KMS-11 (cell line): Measurements from ENCODE around the gene ECHS1.

ENCODE experiments used
- H2AFZ ChIP-seq: fragments of 200-600 bp; sonication (generic); 2 replicates; pipeline ENCODE4 v1.6.1; 2016; ENCODE audit warnings: antibody characterized with exemption, mixed run types, low read depth
- H3K27ac ChIP-seq: fragments of 200-600 bp; sonication (generic); 2 replicates; pipeline ENCODE4 v1.6.1; 2016; ENCODE audit warnings: mild to moderate bottlenecking, mixed run types
- H3K27me3 ChIP-seq: fragments of 200-600 bp; sonication (generic); 2 replicates; pipeline ENCODE4 v1.6.1; 2017; ENCODE audit warnings: mild to moderate bottlenecking, low read depth, mixed run types, moderate library complexity; ENCODE audit not compliant: insufficient read depth
- H3K36me3 ChIP-seq: fragments of 200-600 bp; sonication (generic); 2 replicates; pipeline ENCODE4 v1.6.1; 2017; ENCODE audit warnings: mild to moderate bottlenecking, mixed run types; ENCODE audit not compliant: insufficient read depth
- H3K4me1 ChIP-seq: fragments of 200-600 bp; sonication (generic); 2 replicates; pipeline ENCODE4 v1.6.1; 2016; ENCODE audit warnings: mild to moderate bottlenecking, low read depth, mixed run types; ENCODE audit not compliant: poor library complexity, severe bottlenecking
- H3K4me2 ChIP-seq: fragments of 200-600 bp; sonication (generic); 2 replicates; pipeline ENCODE4 v1.7.0; 2016; ENCODE audit warnings: mild to moderate bottlenecking, mixed run types
- H3K4me3 ChIP-seq: fragments of 200-600 bp; sonication (generic); IDR thresholded peaks from 2 replicates; pipeline ENCODE4 v1.6.1; 2017; ENCODE audit warnings: low read depth, low read length, mixed read lengths; ENCODE audit not compliant: insufficient read depth
- H3K79me2 ChIP-seq: fragments of 200-600 bp; sonication (generic); 2 replicates; pipeline ENCODE4 v1.6.1; 2016; ENCODE audit warnings: low read depth, mixed run types; ENCODE audit not compliant: insufficient read depth
- H3K9ac ChIP-seq: fragments of 200-600 bp; sonication (generic); 2 replicates; pipeline ENCODE4 v1.6.1; 2016; ENCODE audit warnings: mild to moderate bottlenecking, mixed run types
- H4K20me1 ChIP-seq: fragments of 200-600 bp; sonication (generic); 2 replicates; pipeline ENCODE4 v1.6.1; 2016; ENCODE audit warnings: mild to moderate bottlenecking, mixed run types; ENCODE audit not compliant: insufficient read depth
- TF ChIP-seq, protein P1 (sequence below): fragments of 200-600 bp; sonication (generic); conservative IDR thresholded peaks from 2 replicates; pipeline ENCODE4 v1.6.1; 2017; ENCODE audit warnings: low read depth, mild to moderate bottlenecking, antibody characterized with exemption, low read length, moderate library complexity, mixed read lengths

The ECHS1 gene

GRCh38 chr10:133312769-133313145 is 60.4 kb downstream of the ECHS1 start:
- Histone ChIP-seq H3K79me2 (peaks cover 8% of the 10 kb centered on the region; the same call in 1 of the 2 replicates), H3K9ac (no peak overlapping the region), H3K4me2 (no peak overlapping the region), H3K36me3 (no peaks in the 10 kb centered on the region), H3K27me3 (no peaks in the 10 kb centered on the region), H4K20me1 (no peaks in the 10 kb centered on the region), H2AFZ (no peak overlapping the region), H3K27ac (no peak overlapping the region), H3K4me1 (peaks cover 4% of the 10 kb centered on the region), H3K4me3 (no peak overlapping the region)
- TF ChIP-seq, protein P1, sequence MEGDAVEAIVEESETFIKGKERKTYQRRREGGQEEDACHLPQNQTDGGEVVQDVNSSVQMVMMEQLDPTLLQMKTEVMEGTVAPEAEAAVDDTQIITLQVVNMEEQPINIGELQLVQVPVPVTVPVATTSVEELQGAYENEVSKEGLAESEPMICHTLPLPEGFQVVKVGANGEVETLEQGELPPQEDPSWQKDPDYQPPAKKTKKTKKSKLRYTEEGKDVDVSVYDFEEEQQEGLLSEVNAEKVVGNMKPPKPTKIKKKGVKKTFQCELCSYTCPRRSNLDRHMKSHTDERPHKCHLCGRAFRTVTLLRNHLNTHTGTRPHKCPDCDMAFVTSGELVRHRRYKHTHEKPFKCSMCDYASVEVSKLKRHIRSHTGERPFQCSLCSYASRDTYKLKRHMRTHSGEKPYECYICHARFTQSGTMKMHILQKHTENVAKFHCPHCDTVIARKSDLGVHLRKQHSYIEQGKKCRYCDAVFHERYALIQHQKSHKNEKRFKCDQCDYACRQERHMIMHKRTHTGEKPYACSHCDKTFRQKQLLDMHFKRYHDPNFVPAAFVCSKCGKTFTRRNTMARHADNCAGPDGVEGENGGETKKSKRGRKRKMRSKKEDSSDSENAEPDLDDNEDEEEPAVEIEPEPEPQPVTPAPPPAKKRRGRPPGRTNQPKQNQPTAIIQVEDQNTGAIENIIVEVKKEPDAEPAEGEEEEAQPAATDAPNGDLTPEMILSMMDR: no peak
